C4-2B (cell line): ENCODE results near the gene CTIF.

Source experiments
- ZFX ChIP-seq: fragments of 450-650 bp; IDR thresholded peaks from 2 replicates; pipeline ENCODE4 v1.6.1; 2017
- TF ChIP-seq, protein P1 (sequence below): fragments of 450-650 bp; conservative IDR thresholded peaks from 2 replicates; pipeline ENCODE4 v1.5.1; 2017; ENCODE audit warnings: mild to moderate bottlenecking

DNA sequence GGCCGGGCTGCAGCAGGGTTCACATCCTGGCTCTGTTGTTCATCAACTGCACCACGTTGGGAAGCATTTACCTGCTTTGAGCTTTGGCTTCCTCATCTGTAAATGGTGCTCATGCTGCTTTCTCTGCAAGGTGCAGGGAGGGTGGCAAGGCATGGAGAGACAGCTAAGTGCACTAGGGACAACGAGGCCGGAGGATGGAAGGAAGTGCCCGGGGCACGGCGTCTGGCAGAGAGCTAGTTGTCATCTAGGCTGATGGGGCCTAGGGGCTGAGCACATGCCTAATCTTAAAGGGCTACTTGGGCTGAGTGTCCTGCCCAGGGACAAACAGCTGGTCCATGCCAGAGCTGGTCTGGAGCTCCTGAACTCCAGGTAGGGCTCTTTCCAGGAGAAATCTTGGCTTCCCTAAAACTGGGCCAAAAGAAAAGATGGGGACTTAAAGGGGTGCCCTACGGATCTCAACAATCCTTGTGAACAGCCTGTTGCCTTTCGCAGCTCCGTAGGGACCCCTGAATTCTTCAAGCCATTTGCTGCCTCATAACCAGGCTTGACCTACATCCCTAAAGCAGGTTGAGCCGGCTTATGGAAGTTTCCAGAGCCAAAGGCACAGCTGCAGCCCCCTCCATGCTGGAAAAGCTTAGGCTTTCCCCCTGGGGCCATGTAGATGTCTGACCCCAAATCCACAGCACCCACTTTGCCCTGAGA lies 281.1 kb downstream of the CTIF start:
- TF ChIP-seq, protein P1, sequence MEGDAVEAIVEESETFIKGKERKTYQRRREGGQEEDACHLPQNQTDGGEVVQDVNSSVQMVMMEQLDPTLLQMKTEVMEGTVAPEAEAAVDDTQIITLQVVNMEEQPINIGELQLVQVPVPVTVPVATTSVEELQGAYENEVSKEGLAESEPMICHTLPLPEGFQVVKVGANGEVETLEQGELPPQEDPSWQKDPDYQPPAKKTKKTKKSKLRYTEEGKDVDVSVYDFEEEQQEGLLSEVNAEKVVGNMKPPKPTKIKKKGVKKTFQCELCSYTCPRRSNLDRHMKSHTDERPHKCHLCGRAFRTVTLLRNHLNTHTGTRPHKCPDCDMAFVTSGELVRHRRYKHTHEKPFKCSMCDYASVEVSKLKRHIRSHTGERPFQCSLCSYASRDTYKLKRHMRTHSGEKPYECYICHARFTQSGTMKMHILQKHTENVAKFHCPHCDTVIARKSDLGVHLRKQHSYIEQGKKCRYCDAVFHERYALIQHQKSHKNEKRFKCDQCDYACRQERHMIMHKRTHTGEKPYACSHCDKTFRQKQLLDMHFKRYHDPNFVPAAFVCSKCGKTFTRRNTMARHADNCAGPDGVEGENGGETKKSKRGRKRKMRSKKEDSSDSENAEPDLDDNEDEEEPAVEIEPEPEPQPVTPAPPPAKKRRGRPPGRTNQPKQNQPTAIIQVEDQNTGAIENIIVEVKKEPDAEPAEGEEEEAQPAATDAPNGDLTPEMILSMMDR: no peak
- no peak for TF ChIP-seq ZFX
